ENCODE results near the gene SIGLEC9.

The SIGLEC9 gene

DNA sequence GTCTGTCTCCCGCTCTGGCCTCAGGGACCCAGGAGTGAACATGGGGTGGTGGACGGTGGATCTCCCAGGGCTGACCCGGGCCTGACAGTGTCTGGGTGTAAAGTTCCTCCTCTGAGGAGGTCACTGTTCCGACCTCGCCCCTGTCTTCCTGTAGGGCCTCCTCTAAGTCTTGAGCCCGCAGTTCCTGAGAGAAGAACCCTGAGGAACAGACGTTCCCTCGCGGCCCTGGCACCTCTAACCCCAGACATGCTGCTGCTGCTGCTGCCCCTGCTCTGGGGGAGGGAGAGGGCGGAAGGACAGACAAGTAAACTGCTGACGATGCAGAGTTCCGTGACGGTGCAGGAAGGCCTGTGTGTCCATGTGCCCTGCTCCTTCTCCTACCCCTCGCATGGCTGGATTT, at the start of gene SIGLEC9:
TSS of gene SIGLEC9 (plus strand) at position 178 of the 400 bp plus-strand sequence. CDS start at position 247, 69 bp downstream.
- no peak for DNase-seq

DNA sequence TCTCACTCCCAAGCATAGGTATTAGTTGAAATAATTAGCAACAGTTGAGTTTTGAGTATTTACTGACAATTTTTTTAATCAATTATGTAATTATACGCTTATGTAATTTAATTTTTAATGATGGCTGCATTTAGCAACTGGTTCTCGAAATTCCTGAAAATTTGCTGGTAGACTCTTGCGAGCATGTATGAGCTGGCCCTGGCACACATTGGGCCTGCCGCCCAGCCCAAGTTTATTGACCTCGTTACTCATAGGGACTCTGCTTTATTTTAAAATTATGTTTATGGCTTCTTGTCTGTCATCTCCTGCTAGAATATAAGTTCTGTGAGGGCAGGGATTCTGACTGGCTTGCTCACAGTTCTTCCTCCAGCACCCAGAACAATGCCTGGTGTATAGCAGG, 48.7 kb upstream of the SIGLEC9 start:
- DNase-seq: no peak

DNA sequence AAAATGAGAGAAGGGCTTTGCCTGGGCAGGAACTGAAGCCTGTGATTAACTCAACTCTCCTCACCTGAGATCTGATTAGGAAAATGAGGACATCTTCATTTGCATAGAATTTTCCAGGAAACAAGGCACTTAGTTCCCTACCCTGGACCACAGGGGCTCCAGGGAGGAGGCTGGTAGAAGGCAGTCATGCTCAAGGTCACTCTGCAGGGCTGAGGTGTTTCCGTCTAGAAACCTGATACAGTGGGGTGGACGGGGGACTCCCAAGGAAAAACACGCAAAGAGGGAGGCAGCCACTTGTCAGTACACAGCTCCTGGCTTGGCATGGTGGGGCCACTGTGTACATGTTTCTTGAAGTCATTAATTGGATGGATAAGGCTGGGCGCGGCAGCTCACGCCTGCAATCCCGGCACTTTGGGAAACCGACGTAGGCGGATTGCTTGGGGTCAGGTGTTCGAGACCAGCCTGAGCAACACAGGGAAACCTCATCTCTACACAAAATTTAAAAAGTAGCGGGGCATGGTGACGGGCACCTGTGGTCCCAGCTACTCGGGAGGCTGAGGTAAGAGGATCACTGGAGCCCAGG, 48.0 kb upstream of the SIGLEC9 start:
- DNase-seq: peak; percentile 99

DNA sequence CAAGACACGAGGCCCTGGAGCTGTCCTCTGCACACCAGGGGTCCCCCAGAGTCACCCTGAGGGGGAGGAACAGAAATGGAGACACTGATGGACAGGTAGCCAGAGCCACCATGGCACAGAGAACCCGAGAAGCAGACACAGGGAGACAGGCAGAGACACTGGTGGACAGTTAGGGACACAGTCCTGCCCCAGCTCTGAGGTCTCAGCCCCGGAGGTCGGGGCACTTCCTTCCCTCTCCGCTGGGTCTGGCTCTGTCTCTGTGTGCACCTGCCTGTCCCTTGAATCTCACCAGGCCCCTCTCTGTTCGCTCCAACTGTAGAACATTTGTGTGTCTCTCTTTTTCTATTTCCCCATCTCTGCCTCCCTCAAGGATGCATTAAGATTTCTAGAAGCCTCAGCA, 46.6 kb upstream of the SIGLEC9 start:
- DNase-seq: no peak

DNA sequence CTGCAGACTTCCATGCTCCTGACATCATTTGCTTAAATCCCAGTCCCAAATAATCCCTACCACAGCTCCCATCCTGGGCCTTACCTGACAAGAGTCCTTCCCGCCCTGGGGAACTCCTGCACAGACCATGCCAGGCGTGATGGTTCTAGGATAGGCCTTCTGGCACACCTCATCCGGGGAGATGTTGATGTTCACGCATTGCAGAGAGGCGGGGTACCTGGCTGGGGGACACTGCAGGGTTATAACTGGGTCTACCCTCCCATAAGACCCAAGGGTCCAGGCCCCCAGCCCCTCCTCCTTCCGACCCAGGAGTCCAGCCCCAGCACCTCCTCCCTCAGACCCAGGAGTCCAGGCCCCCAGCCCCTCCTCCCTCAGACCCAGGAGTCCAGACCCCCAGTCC, 46.0 kb upstream of the SIGLEC9 start:
- no peak for DNase-seq

DNA sequence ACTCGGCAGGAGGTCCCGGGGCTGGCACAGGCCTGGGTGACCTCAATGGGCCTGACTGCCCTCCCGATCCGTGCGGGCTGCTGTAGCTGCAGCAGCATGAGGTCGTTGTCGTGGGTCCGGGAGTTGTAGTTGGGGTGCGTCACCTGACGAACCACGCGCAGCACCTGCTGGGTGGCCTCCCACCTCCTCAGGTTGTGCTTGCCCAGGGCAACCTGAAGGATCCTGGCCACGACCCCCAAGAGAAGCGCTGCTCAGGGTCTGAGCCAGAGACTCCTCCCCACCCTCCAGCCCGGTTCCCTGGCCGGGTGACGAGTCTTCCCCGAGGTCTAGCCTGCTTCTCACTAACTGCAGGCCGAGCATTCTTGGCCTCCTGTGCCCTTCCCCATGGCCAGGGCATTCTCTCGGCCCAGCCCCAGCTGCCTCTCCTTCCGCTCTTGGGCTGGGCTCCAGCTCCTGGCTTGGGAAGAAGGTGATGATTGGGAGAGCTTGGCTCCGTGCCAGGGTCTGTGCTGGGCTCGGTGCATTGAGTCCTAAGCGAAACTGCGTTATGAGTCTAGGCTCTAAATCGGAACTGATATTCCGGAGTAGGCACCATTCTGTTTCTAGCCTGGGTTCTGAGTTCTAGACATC, 45.1 kb upstream of the SIGLEC9 start:
- DNase-seq: no peak

DNA sequence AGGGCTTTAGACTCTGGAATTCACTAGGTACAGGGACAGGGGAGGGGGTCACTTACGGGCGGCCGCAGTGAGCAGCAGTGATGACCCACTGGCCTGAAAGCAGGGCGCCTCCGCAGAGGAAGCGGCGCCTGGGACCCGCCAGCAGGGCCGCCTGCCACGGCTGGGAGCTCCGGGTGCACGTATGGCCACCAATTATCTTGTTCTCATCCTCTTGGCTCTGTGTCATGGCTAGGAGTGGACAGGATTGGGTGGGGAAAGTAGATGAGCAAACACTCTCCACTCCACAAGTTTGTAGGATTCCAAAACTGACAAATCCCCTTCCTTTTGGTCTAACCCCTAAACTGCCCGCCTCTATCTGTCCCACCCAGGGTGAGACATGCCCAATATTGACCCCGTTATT, 43.2 kb upstream of the SIGLEC9 start:
- no peak for DNase-seq

DNA sequence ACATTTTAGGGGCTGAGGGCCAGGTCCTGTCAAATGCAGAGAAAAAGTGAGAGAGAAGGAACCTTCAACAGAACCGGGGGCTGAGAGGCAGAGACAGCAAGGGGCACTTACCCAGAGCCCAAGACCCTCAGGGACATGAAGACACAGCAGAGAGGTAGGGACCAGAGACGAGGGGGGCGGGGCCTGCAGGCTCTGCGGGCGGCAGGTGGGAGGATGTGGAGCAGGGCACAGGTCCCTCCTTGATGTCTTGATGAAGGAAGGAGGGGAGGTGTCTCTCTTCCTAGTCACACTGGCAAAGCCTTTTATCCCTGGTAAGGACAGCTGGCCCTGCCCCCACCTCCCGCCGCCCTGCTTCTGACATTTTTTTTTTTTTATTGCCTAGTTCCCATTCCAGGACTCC, 42.1 kb upstream of the SIGLEC9 start, which contains the start of gene KLK14:
TSS of gene KLK14 (minus strand) at position 277 of the 400 bp plus-strand sequence. CDS start at position 4, 273 bp downstream.
- no peak for DNase-seq

DNA sequence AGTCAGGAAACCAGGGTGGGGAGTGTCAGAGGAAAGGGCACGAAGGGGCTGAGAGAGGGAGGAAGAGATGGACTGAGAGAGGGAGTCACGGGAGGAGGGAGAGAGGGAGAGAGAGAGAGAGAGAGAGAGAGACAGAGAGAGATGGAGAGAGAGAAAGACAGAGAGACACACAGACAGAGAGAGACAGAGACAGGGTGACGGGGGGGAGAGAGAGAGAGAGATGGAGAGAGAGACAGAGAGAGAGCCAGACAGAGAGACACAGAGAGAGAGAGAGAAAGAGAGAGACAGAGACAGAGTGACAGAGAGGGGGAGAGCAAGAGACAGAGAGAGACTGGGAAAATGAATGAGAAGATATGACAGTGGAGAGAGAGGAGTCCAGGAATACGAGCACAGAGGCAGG, 41.5 kb upstream of the SIGLEC9 start:
- DNase-seq: no peak

DNA sequence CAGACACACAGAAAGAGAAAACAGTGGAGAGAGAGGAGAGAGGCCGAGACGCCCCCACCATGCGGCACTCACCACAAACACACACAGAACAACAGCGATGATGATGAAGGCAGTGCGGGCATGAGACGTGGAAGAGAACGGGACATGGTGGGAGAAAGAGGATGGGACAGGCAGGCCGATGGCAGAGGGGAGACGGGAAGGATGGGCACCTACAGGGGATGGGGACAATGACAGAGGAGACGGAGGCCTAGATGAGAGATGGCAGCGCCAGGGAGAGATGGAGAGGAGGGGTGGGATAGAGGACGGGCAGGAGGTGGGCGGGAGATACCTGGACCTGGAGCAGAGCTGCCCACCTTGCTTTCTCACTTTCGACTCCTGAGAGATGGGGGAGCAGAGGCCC, 40.9 kb upstream of the SIGLEC9 start:
- no peak for DNase-seq

DNA sequence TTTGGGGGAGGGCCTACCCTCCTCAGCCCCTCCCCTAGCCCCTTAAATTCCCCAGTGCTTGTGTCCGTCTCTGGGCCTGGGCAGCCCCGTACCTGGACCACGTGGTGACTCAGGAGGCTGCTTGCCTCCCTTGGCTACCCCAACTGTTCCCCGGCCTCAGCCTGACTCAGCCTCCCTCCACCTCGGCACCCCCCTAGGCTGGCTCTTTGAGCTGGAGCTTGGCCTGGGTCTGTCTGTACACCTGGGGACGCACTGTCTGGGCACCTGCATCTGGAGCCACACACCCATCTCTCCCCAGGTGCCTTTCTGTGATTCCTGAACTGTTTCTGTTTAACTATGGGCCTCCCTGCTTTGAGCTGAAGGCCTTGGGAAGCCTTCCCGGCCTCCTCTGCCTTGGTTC, 40.2 kb upstream of the SIGLEC9 start:
- no peak for DNase-seq

DNA sequence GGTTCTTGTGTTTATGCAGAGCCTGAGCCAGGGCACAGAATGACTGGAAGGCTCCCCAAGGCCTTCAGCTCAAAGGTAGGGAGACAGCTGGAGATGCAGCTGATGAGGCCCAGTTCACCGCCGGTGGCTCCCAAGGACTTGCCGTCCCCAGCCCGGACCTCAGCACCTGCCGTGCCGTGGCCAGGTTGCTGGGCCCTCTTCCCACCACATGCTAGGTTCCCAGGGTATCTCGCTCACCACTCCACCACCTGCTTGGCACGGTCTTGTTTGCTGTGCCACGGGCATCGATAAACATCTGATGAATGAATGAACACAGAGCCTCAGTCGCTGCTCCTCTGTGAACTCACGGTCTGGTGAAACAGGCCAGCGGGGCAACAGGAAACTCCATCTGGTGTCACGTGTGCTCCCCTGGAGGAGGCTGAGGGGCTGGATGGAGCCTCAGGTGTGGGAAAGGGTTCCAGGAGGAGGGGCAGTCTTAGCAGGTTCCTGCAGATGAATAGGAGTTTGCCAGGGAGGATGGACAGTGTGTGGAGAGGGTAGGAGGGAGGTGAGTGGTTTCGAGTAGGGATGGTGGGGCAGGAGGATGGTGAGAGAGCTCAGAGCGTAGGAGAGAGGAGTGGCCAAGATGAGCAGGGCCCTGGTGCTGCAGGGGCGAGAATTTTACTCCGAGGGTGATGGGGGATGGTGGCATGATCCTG, 38.4 kb upstream of the SIGLEC9 start:
- DNase-seq: no peak

DNA sequence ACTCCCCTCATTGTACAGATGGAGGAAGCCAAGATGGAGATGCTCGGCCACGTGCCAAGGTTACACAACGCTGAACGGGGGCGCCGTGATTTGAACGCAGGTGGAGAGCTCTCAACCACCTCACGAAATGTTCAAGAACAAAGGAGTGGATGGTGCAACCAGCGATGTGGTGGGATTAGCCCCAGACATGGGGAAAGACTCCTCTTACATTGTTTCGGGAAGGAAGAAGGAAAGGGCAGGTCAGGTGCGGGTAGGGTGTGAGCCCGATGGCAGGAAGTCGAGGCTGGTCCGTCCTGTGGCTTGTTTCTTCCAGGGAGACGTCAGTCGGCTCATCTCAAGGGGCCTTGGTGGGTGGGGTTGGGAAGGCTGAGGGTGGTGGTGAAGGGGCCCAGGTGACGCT, 34.9 kb upstream of the SIGLEC9 start:
- DNase-seq: no peak

DNA sequence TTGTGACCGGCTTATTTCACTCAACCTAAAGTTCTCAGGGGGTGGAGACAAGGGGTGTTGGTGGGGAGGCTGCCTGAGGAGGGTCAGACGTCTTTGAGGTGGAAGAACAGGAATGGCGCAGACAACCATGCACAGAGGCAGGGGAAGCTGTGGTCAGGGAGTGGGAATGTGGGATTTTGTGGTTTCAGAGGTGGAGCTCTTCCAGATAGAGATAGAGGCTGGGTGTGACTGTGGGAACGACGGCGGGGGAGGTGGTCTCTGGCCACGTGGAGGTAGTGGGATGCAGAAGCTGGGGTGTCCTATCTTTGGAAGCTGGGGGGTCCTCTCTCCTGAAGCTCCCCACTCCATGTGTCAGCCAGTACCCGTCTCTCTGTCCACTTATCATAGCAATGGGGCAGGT, 34.2 kb upstream of the SIGLEC9 start:
- no peak for DNase-seq

DNA sequence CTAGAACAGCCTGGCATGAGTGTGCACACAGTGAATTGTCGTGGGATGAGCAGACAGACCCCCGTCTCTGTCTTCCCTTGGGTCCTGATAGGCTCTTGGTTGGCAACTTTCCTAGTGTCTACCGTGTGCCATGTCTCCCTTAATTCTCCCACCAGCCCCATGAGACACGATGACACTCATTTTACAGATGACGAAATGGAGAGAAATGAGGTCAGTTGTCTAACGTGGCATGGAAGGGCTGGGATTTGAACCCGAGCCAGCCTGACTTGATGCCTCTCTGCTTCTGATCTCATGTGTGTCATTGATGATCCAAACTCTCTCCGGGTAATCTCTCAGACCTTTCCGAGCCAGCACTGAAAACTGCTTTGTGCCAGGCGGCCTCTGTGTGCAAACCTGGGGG, 33.6 kb upstream of the SIGLEC9 start:
- no peak for DNase-seq

DNA sequence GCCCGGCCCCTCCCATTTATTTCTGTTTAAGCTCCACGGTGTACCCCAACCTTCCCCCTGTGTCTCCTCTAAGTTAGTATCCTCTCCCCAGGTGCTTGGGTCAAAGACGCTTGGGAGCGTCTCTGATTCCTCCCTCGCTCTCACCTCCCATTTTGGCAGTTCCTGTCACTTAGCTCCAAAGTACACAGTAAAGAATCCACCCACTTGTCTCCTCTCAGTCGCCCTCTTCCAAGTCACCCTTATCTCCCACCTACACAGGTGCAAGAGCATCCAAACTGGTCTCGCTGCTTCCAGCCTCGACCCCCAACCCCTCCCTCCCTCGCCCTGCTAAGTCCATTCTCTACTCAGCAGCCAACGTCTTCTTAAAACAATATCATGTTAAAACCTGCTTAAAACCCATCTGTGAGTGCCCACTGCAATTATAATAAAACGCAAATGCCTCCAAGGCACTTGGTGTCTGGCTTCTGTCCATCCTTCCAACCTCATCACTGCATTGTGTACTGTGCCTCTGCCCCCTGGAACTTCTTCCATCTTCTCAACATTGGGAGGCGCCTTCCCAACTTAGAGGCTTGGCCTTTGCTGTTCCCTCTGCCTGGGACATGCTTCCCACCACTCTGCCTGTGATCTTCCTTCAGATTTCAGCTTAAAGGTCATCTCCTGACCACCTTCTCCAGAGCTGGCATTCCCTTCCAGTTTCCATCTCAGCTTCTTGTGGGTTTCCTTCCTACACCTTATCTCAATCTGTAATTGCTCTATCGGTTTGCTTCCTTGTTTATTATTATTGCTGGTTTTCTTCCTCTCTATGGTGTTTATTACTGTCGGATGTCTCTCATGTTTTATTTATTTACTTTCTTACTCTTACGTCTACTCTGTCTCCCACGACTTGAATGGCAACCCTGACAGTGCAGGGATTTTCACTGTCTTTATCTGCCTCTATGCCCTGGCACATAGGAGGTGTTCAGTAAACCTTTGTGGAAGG, 32.5 kb upstream of the SIGLEC9 start:
- DNase-seq: no peak

DNA sequence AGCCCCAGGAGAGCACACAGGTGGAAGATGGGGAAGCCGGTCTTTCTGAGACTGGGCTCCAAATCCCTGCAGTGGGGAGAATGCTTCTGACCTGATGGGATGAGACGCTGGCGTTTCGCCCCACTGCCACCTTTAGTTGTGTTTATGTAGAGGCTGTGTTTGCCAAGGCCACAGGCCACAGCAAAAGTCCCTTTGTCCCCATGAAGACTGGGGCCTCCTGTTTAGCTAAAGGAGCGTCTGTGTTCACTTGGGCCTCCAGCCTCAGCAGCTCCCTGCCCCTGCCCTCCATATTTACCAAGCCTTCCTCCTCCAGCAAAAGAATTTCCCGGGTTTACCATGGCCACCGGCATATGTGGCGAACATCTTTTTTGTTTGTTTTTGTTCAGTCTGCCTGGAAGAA, 31.6 kb upstream of the SIGLEC9 start:
- no peak for DNase-seq

DNA sequence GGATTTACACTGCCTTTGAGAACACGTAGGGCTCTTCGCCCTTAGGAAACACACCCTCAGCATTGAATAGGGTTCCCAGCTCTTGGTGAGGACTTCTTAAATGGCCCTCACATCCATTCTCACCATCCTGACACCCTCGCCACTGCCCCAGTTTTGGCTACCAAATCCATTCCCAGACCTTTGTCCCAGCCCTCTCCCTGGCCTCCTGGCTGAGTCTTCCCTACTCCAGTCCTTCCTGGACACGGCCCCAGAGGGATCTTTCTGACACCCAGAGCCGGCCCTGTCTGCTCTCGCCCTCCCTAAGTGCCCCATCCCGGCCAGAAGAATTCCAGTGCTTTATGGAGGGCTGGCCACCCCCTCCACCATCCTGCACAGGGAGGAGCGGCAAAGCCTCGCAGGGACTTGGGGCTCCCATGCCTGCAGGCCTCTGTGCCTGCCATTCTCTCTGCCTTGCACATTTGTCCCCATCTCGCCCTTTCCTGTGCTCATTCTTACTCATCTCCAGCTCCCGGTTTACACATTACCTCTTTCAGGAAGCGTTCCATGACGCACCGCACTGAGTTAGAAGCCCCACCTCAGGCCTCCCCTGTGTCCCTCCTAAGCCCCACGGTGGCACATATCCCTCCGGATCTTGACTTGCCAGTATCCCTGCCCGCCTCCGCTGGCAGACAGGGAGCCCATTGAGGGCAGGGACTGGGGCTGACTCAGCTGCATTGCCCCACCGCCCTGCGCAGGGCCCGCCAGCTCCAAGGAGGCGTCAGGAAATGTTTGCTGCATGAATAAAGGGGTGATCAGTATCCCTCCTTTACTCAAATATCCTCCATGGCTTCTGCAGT, 31.0 kb upstream of the SIGLEC9 start:
- DNase-seq: no peak

DNA sequence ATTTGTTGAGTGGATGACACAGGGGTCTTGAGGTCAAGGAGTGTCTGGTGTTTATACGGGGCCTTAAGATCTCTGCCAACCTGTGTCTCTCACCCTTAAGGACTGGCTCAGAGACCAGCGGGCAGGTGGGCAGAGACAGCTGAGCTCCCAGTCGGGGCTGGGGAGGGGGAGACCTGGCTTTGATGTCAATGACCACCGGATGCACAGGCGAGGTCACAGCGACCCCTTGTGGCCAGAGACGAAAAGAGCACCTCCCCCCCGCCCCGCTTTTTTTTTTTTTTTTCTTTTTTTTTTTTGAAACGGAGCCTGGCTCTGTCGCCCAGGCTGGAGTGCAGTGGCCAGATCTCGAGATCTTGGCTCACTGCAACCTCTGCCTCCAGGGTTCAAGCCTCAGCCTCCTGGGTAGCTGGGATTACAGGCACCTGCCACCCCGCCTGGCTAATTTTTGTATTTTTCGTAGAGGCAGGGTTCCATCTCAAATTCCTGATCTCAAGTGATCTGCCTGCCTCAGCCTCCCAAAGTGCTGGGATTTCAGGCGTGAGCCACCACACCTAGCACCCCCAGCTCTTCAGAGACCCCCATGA, 29.9 kb upstream of the SIGLEC9 start:
- DNase-seq: peak; percentile 26

DNA sequence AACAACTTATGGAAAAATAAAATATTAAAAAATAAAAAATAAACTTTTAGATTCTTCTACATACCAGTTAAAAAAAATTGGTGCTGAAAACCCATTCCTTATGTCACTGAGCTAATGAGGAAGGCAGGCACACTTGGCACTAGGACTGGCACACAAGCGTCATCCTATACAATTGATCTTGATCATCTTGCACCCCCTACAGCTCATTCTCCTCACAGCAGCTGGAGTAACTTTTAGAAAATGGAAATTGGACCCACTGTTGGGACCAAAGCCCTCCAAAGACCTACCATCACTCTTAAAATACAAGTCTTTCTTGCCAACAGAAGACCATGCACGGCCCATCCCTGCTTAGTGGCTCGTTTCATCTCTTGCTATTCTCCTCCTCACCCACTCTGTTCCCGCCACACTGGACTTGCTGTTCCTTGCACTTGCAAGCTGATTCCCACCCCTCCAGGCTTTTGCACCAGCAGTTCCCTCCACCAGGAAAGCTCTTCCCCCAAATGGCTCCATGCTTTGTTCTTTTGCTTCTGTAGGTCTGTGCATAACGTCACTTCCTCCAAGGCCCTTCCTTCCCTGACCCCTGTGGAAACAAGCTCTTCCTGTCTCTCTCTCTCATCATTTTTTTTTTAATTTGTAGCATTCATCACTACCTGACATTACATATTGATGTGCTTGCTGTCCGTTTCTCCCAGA, 28.1 kb upstream of the SIGLEC9 start:
- DNase-seq: no peak

DNA sequence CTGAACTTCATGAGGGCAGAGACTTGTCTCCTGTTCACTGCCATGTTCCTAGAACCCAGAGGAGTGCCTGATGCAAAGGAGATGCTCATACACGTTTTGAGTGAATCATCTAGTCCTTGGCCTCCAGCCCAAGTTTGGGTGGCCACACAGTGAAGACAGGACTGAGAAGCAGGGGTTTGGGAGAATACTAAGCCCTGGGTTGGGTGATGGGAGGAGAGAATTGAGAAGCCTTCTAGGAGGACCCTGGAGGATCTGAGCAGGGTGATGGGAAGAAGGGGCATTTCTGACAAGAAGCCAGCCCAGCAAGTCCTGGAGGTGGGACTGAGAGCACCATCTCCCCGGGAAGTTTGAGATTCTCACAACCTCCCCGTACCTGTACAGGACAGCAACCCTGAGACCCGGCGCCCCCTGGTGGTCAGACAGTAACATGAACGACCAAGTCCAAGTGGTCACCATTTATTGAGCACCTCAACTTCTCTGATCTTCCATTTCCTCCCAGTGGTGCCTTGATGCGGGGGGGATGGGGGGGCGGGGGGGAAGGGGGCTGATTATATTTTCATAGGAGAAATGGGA, 27.5 kb upstream of the SIGLEC9 start:
- peak; percentile 25 for DNase-seq
